ENCODE measurements around the gene OR2A14. TPM values are rescaled to one million over a fixed set of nuclear protein-coding genes. Genes with fewer than 3 reads are reported as not detected.

The OR2A14 gene
- polyA plus RNA-seq, 3 donors = not detected

- no peak for TF ChIP-seq CTCF (IDR thresholded peaks at IDR 0.05)
- Histone ChIP-seq H3K4me2 (replicated peaks; ENCODE audit: extremely low read depth, low read length, poor library complexity, severe bottlenecking) (no peak within 1 kb of the TSS), H3K4me1 (ENCODE audit: control insufficient read depth in 1 of 2, insufficient read depth in 2 of 2, low read length in 2 of 2) (no peaks in the 10 kb centered on the region), H3K4me3 (replicated peaks in 1 of 3; ENCODE audit: low read depth in 2 of 3, low read length in 3 of 3) (no peak within 1 kb of the TSS), H3K79me2 (ENCODE audit: insufficient read depth, low read length) (no peaks in the 10 kb centered on the region), H4K20me1 (ENCODE audit: insufficient read depth, low read length) (no peaks in the 10 kb centered on the region), H3K36me3 (replicated peaks in 1 of 2; ENCODE audit: control insufficient read depth in 1 of 2, insufficient read depth in 2 of 2, low read length in 2 of 2) (no peaks in the 10 kb centered on the region), H2AFZ (ENCODE audit: insufficient read depth, low read depth, low read length, poor library complexity, severe bottlenecking) (no peak within 1 kb of the TSS), H3K9ac (ENCODE audit: insufficient read depth, low read length, poor library complexity, severe bottlenecking) (no peak within 1 kb of the TSS), H3K9me3 (replicated peaks in 1 of 2; ENCODE audit: control insufficient read depth in 1 of 2, insufficient read depth in 1 of 2, low read length in 2 of 2) (no peaks in the 10 kb centered on the region), H3K27ac (ENCODE audit: low read depth in 1 of 2, low read length in 2 of 2) (no peak within 1 kb of the TSS), H3K27me3 (ENCODE audit: control insufficient read depth in 2 of 2, insufficient read depth in 2 of 2, low read length in 2 of 2) (no peaks in the 10 kb centered on the region)
- Mint-ChIP-seq H3K27ac (no peak within 1 kb of the TSS), H3K27me3 (ENCODE audit: low read depth in 3 of 3) (peaks cover 0 to 4% (median 0%) of the 10 kb centered on the region in 3 donors), H3K4me1 (no peaks in the 10 kb centered on the region), H3K9me3 (peaks cover 0 to 2% (median 0%) of the 10 kb centered on the region in 7 donors), H3K36me3 (no peaks in the 10 kb centered on the region), H3K4me3 (no peak within 1 kb of the TSS)
- intact Hi-C loops (cut with micrococcal nuclease) = no loop called here
- DNase-seq = no peak
- WGBS (ENCODE audit: insufficient coverage) = 100% methylated on average over 1 of the region's 2 CpGs
Observed at GRCh38 chr7:144109283-144109682, 13.7 kb upstream of the OR2A14 start, which contains the start of gene OR2A2. Gene OR2A2, plus strand, starts transcription at chr7:144109583. Its CDS starts 0 bp downstream, at chr7:144109583.

GRCh38 chr7:144110272-144110671 is 12.7 kb upstream of the OR2A14 start:
- WGBS (ENCODE audit: insufficient coverage) = 83% methylated on average over 1 of the region's 5 CpGs
- Mint-ChIP-seq H3K27me3 (ENCODE audit: low read depth in 3 of 3) (peaks cover 0 to 4% (median 0%) of the 10 kb centered on the region in 3 donors), H3K9me3 (peaks cover 0 to 2% (median 0%) of the 10 kb centered on the region in 7 donors), H3K36me3 (no peaks in the 10 kb centered on the region), H3K4me1 (no peaks in the 10 kb centered on the region), H3K27ac (no peak overlapping the region), H3K4me3 (no peak overlapping the region)
- Histone ChIP-seq H3K4me2 (replicated peaks; ENCODE audit: extremely low read depth, low read length, poor library complexity, severe bottlenecking) (no peak overlapping the region), H3K9ac (ENCODE audit: insufficient read depth, low read length, poor library complexity, severe bottlenecking) (no peak overlapping the region), H3K27me3 (ENCODE audit: control insufficient read depth in 2 of 2, insufficient read depth in 2 of 2, low read length in 2 of 2) (no peaks in the 10 kb centered on the region), H3K27ac (ENCODE audit: low read depth in 1 of 2, low read length in 2 of 2) (no peak overlapping the region), H3K36me3 (replicated peaks in 1 of 2; ENCODE audit: control insufficient read depth in 1 of 2, insufficient read depth in 2 of 2, low read length in 2 of 2) (no peaks in the 10 kb centered on the region), H3K9me3 (replicated peaks in 1 of 2; ENCODE audit: control insufficient read depth in 1 of 2, insufficient read depth in 1 of 2, low read length in 2 of 2) (no peaks in the 10 kb centered on the region), H4K20me1 (ENCODE audit: insufficient read depth, low read length) (no peaks in the 10 kb centered on the region), H3K4me3 (replicated peaks in 1 of 3; ENCODE audit: low read depth in 2 of 3, low read length in 3 of 3) (no peak overlapping the region), H3K79me2 (ENCODE audit: insufficient read depth, low read length) (no peaks in the 10 kb centered on the region), H3K4me1 (ENCODE audit: control insufficient read depth in 1 of 2, insufficient read depth in 2 of 2, low read length in 2 of 2) (no peaks in the 10 kb centered on the region), H2AFZ (ENCODE audit: insufficient read depth, low read depth, low read length, poor library complexity, severe bottlenecking) (no peak overlapping the region)
- no peak for TF ChIP-seq CTCF (IDR thresholded peaks at IDR 0.05)
- no peak for DNase-seq
- intact Hi-C loops (cut with micrococcal nuclease) = no loop called here

Measured in CD14-positive monocyte (primary cell).